ENCODE results near the gene EML6.
A peak's percentile ranks its signal among the peaks of the same experiment; 100 is the strongest.

EML6 gene

GRCh38 chr2:54920660-54921059 lies 197.2 kb downstream of the EML6 start:
- DNase-seq, result no peak

DNA sequence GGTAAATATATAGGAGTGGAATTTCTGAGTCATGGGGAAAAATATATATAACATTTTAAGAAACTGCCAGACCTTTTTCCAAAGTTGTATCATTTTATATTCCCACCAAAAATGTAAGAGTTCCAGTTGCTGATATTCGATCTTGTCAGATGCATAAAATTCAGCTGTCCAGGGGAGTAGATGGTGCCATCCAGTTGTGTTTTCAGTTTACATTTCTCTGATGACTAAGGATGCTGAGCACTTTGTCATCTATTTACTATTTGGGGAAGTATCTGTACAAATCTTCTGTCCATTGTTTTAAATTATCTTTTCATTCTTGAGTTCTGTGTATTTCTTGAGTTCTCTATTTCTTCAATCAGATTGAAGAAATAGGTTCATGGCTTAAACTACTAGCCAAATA lies 200.7 kb downstream of the EML6 start:
- DNase-seq, result no peak

- DNase-seq, result no peak
Observed at GRCh38 chr2:54925022-54925421, 201.6 kb downstream of the EML6 start.

DNA sequence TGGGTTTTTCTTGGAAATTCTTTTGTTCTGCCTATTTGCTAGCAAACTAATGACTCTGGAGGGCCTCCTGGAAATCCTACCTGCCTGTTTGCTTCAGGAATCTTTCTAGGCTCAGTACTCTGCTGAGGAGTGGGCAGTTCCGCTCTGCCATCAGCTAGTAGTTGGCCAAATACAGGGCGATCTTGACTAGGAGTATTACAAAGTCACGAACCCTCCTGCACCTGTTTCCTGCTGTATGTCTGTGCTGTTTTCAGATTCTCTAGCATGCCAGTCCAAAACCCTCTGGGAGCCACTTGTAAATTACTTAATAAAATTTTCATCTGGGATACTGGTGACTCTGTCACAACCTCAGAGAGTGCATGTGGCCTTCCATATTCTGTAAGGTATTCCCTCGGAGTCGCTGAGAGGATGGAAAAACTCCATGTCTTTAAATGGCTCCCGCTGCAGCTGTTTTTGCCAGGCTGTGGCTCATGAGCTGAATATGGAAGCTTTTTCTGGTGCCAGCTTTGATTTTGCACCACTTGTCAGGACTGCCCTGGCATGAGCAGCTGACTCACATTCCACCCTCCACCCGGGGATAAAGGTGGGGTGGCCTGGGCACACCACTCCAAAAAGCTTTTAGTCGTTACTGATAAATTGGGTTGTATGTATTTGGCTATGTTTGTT lies 203.8 kb downstream of the EML6 start:
- DNase-seq, result no peak

GRCh38 chr2:54927751-54928615 lies 204.5 kb downstream of the EML6 start:
- no peak for DNase-seq

DNA sequence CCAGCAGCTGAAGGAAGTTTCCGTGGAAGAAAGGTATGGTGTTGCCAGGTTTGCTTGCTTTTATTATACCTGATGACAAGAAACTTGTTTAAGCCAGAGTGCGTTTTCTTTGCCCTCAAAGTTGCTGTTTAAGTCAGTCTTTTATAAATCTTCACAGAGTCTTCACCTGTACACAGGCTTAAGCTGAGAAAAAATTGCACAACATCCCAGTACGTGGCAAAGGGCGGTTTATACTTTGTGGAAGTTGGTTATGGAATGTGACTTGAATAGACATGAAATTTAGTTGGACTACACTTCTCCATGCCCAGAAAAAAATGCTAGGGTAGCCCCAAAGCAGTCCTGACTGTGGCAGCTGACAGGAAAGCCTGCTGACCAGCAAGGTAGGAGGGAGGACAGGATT lies 205.3 kb downstream of the EML6 start:
- no peak for DNase-seq

GRCh38 chr2:54931473-54931872 lies 208.0 kb downstream of the EML6 start:
- DNase-seq, result no peak

- no peak for DNase-seq
Observed at GRCh38 chr2:54935389-54935788, 211.9 kb downstream of the EML6 start.

GRCh38 chr2:54936766-54937165 lies 213.3 kb downstream of the EML6 start:
- no peak for DNase-seq

DNA sequence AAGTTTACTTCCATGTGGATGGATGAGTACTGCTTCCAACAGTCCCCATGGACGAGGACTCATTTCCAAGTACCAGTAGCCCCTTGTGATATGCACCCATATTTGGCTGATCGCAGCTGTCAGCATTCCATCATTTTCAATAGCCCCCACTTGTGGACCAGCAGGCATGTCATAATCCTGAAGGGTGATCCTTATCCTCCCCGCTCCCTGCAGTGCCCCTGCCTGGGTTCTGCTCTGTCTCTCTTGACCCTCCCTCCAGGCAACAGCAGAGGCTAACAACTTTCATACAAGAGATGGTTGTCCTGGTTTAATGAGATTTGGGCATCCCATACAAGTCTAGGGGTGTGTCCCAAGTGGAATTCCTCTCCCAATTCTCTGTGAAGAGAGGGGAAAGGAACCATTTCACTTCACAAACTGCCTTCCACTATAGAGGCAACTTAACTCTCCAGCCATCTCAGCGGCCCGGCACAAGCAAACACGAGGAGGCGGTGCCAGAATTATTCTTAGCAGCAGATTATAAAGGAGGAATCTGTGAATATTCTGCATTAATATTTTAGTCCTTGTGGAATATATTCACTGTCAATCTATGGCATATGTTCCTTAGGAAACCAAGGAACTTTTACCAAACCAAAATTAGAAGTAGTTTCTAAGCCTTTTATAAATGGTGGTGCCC lies 216.1 kb downstream of the EML6 start:
- DNase-seq, result no peak

DNA sequence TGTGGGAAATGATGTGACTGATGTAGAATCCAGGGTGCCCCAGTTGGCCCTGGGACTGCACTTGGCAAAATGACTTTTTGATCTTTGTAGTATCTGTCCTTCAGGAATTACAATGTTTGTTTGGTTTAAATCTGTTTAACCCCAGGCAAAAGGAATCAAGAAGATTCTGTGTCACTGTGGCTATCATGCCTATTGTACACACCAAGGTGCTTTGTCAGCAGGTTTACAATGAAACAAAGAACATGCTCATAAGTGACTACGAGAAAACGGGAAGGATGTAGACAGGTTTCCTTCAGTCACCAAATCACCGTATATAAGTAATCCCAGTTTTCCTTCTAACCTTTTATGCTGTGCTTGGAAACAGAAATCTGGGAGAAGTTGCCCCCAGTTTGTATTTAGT lies 217.3 kb downstream of the EML6 start:
- DNase-seq, result no peak

DNA sequence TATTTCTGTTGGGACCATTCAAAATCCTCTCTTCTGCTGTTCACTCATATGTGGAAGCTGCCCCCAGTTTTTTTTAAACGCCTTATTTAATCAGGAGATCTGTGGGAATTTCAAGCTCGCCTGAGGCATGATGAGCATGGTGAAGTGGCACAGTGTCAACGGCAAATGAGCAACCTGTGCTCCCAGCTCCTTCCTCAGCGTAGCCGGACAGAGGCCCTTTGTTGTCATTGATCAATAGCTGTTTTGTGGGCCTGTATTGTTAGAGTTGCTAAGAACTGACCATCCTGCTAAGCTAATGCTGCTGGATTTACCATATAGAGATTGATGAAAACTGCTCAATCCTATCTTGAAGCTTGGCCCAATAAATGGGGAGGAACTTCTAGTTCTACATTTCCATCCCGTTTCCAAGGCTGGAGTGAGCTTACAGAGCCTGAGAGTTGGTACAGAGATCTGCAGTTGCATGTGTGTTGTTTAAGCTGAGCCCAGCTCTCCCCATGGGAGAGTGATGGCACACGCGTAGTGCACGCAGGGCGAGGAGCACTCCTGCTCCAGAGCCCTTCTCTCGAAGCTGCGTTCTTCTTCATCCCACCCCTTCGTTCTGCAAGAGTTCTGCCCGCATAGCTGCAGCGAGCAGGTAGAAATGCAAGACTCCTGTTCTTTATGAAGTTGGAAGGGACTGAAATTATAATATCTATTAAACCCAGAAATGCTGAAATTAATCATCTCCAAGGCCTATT lies 218.0 kb downstream of the EML6 start:
- no peak for DNase-seq

DNA sequence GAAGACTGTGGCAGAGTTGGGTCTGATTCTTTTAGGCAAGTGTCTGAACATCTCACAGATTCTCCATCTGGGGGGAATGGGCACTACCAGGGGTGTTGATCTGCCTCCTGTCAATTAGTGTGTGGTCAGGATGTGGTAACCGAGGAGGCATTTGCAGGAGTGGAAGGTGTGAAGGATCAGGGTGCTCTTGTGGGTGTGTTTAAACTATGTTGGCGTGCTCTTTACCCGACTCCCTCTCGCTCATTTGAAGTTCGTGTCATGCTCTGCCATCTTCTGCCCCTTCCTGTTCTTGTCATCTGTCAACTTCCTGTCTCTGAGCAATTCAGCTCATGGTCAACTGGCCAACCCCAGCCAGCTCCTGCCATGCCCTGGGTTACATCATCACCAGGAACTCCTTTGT lies 218.9 kb downstream of the EML6 start:
- peak; percentile 46 for DNase-seq

GRCh38 chr2:54944724-54945326 lies 221.4 kb downstream of the EML6 start:
- no peak for DNase-seq

- DNase-seq, result no peak
Observed at GRCh38 chr2:54945391-54946219, 222.1 kb downstream of the EML6 start.

GRCh38 chr2:54946220-54946805 lies 222.9 kb downstream of the EML6 start:
- no peak for DNase-seq

DNA sequence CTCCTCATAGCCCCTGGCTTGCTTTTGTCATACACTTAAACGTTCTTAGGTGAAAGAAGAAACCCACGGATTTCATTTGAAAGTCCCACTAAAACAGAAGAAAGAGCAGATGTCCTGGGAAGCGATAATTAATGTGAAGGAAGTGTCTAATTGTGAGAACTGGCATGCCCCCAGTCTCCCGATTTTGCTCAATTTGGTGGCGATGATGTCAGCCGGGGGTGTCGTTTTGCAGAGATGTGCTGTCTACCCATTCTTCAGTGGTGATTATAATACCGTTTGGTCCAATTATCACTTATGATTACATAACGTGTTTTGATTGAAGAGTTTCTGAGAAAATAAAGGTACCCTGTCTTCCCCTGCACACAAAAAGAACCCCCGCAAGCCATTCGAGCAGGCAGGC lies 223.7 kb downstream of the EML6 start:
- DNase-seq, result no peak

GRCh38 chr2:54947646-54948045 lies 224.2 kb downstream of the EML6 start:
- no peak for DNase-seq

- DNase-seq, result no peak
Observed at GRCh38 chr2:54948120-54948519, 224.7 kb downstream of the EML6 start.

DNA sequence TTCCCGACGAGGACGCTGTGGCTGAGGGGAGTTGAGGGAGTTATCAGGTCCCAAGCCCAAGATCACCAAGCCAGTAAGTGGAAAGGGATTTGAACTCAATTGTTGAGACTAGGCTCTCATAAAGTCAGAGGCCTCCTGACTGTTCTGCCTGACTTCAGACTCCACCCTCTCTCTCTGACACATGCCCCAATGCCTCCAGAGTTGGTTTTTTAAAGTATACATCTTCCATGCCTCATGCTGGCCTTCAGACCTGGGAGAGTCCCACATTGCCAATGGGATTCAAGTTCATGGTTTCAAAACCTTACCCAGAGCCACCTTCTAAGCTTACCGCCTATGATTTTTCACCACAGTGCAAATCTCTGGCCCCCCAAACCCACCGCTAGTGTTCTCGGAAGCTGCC lies 226.0 kb downstream of the EML6 start:
- no peak for DNase-seq

GRCh38 chr2:54950811-54951210 lies 227.3 kb downstream of the EML6 start:
- DNase-seq, result no peak

Measured in central memory CD4-positive, alpha-beta T cell (primary cell).